Prostate gland (tissue), 2 donors: Measurements from ENCODE around the gene MORC2.

ENCODE experiments used
- POLR2A ChIP-seq: fragments of 450-650 bp; IDR thresholded peaks from one replicate; pipeline ENCODE4 v1.6.1; 2016; ENCODE audit warnings: antibody characterized with exemption, mild to moderate bottlenecking
- TF ChIP-seq, protein P1 (sequence below), 4 experiments: fragments of 200-600 bp in 2 of 4; fragments of 450-650 bp in 2 of 4; sonication (generic) in 2 of 4; IDR thresholded peaks; 1 replicate in 3 of 4; 2 replicates in 1 of 4; pipeline ENCODE4 v1.5.1; 2016 to 2019; ENCODE audit warnings: antibody characterized with exemption in 4 of 4, mild to moderate bottlenecking in 2 of 4, moderate library complexity in 2 of 4

DNA sequence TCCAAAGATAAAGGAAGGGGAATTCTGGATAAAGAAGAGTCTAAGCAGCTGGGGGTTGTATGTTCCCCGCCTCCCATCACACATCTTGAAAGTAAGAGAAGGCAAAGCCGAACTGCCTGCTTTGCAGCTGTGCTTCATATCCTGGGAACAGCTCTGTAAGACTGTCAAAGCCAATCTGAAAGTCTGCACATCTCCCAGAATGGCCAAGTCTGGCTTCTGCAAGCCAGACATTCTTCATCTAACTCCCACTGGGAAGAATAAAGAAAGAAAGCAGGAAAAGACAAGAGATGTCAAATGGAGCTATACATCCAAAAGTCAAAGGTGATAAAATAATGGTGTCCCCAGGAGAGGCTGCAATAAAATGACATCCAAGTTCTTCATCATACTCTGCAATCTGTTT is 15.4 kb downstream of the MORC2 start:
- TF ChIP-seq, protein P1, sequence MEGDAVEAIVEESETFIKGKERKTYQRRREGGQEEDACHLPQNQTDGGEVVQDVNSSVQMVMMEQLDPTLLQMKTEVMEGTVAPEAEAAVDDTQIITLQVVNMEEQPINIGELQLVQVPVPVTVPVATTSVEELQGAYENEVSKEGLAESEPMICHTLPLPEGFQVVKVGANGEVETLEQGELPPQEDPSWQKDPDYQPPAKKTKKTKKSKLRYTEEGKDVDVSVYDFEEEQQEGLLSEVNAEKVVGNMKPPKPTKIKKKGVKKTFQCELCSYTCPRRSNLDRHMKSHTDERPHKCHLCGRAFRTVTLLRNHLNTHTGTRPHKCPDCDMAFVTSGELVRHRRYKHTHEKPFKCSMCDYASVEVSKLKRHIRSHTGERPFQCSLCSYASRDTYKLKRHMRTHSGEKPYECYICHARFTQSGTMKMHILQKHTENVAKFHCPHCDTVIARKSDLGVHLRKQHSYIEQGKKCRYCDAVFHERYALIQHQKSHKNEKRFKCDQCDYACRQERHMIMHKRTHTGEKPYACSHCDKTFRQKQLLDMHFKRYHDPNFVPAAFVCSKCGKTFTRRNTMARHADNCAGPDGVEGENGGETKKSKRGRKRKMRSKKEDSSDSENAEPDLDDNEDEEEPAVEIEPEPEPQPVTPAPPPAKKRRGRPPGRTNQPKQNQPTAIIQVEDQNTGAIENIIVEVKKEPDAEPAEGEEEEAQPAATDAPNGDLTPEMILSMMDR (IDR thresholded peaks at IDR 0.05) = no peak
- no peak for TF ChIP-seq POLR2A
